Activated CD8-positive, alpha-beta T cell treated with anti-CD3 and anti-CD28 coated beads for 36 hours (primary cell): Measurements from ENCODE around the gene CCDC137. TPM values are rescaled to one million over a fixed set of nuclear protein-coding genes. Genes with fewer than 3 reads are reported as not detected.

Source experiments
- ATAC-seq: fragments of 200-7000 bp; cut with Tn5 transposase; one replicate; pipeline ENCODE4 v1.10.0; 2021; ENCODE audit warnings: mild to moderate bottlenecking, moderate library complexity
- CTCF ChIA-PET: fragments of 350-600 bp; sonication (Branson Sonifier 250); formaldehyde crosslinking; loops from one replicate; lab custom pipeline; 2021; ENCODE audit warnings: antibody characterized with exemption; lab: Charles Lee
- POLR2A ChIA-PET: fragments of 350-600 bp; sonication (Branson Sonifier 250); formaldehyde crosslinking; loops from one replicate; lab custom pipeline; 2021; ENCODE audit warnings: antibody characterized with exemption; lab: Charles Lee
- DNase-seq: peaks from one replicate; pipeline ENCODE4 v3.0.0-alpha.2; 2020
- H3K27ac Mint-ChIP-seq: one replicate; pipeline ENCODE4 v1.8.0; 2021; ENCODE audit warnings: mild to moderate bottlenecking, mixed read lengths
- H3K27me3 Mint-ChIP-seq: one replicate; pipeline ENCODE4 v1.8.0; 2021; ENCODE audit warnings: mixed read lengths
- H3K36me3 Mint-ChIP-seq: one replicate; pipeline ENCODE4 v1.8.0; 2021; ENCODE audit warnings: low read depth, mixed read lengths
- H3K4me1 Mint-ChIP-seq: one replicate; pipeline ENCODE4 v1.8.0; 2021; ENCODE audit warnings: low read depth, mixed read lengths
- H3K4me3 Mint-ChIP-seq: one replicate; pipeline ENCODE4 v1.8.0; 2021; ENCODE audit warnings: mild to moderate bottlenecking, moderate library complexity, mixed read lengths
- H3K9me3 Mint-ChIP-seq: one replicate; pipeline ENCODE4 v1.8.0; 2021; ENCODE audit warnings: mixed read lengths
- intact Hi-C: fragments of 100-400 bp; cut with micrococcal nuclease; formaldehyde crosslinking; loops from one replicate; pipeline ENCODE4 v1.10.0; 2022
- total RNA-seq, 2 experiments: library from RNA; stranded (reverse); gene quantifications; one replicate each; pipeline ENCODE4 v1.2.3, GENCODE V29; 2021
- TF ChIP-seq, protein P1 (sequence below): fragments of 200-600 bp; IDR thresholded peaks from one replicate; pipeline ENCODE4 v1.8.0; 2022; ENCODE audit warnings: antibody characterized with exemption, mild to moderate bottlenecking

The CCDC137 gene
- total RNA-seq, 2 experiments from 2014 or later: 34.1 to 37.2 TPM

DNA sequence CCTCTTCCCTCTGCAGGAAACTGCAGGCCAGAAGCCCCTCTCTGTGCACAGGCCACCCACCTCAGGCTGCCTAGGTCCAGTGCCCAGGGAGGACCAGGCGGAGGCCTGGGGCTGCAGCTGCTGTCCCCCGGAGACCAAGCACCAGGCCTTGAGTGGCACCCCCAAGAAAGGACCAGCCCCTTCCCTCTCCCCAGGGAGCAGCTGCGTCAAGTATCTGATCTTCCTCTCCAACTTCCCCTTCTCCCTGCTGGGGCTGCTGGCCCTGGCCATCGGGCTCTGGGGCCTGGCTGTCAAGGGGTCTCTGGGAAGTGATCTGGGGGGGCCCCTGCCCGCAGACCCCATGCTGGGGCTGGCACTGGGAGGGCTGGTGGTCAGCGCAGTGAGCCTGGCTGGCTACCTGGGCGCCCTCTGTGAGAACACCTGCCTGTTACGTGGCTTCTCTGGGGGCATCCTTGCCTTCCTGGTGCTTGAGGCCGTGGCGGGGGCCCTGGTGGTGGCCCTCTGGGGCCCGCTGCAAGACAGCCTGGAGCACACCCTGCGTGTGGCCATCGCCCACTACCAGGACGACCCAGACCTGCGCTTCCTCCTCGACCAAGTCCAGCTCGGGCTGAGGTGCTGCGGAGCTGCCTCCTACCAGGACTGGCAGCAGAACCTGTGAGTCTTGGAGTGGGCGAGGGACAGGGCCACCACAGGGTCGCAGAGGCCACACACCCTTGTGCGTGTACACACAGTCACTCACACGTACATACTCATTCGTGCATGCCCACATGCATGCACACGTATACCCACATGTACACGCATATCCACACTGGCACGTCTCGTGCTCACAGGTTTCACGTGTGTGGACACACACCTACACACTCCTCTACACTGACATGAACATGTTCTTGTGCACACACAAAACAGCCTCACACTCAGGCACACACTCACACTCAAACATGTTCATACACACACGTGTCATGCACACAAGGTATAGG, 21.3 kb upstream of the CCDC137 start:
- peaks cover 2% of the 10 kb centered on the region for H3K36me3 Mint-ChIP-seq
- ChIA-PET CTCF (no interaction called here), POLR2A (interaction anchor here (1.0 to 1.4 kb wide), 3 partner anchors 9 to 20 kb away, joined by 3 to 5 read pairs (median 3); no protein-coding TSS in a partner anchor)
- no peaks in the 10 kb centered on the region for H3K4me1 Mint-ChIP-seq
- no peaks in the 10 kb centered on the region for H3K9me3 Mint-ChIP-seq
- TF ChIP-seq, protein P1, sequence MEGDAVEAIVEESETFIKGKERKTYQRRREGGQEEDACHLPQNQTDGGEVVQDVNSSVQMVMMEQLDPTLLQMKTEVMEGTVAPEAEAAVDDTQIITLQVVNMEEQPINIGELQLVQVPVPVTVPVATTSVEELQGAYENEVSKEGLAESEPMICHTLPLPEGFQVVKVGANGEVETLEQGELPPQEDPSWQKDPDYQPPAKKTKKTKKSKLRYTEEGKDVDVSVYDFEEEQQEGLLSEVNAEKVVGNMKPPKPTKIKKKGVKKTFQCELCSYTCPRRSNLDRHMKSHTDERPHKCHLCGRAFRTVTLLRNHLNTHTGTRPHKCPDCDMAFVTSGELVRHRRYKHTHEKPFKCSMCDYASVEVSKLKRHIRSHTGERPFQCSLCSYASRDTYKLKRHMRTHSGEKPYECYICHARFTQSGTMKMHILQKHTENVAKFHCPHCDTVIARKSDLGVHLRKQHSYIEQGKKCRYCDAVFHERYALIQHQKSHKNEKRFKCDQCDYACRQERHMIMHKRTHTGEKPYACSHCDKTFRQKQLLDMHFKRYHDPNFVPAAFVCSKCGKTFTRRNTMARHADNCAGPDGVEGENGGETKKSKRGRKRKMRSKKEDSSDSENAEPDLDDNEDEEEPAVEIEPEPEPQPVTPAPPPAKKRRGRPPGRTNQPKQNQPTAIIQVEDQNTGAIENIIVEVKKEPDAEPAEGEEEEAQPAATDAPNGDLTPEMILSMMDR: no peak
- peaks cover 15% of the 10 kb centered on the region for H3K27me3 Mint-ChIP-seq
- no peak overlapping the region for H3K27ac Mint-ChIP-seq
- intact Hi-C loops: no loop called here
- DNase-seq (no peak), ATAC-seq (no peak)
- no peak overlapping the region for H3K4me3 Mint-ChIP-seq

DNA sequence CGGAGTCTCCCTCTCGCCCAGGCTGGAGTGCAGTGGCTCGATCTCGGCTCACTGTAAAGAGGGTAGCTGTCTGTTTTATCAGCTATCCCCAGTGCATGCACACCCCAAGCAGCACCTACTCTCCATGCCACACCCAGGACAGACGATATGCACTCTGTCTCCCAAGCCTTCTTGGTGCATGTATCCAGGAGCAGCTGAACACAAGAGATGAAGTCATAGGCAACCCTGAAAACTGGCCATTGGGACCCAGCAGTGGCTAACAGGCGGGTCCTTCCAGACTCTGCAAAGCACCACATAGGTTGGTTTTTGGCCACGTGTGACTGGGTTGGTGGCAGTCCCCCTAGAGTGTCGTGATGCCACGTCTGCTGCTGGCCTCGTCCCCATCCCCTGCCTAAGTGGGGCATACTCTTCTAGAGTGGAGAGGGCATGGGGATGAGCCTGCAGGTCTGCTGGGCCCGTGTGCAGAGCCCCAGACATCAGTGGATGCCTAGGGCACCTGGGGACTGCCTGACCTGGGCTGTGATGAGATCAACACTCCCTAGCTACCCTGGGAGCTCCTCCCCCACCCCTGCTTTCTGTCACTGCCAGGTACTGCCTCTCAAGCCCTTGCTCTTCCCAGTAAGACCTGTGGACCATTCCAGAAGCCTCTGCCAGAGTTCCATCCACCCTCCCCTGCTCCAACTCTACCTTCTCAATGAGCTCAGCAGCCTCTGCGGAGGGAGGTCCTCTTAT, 19.5 kb upstream of the CCDC137 start:
- POLR2A ChIA-PET: interaction anchor here (0.9 to 1.2 kb wide), 3 partner anchors 10 to 19 kb away, joined by 3 to 6 read pairs (median 3); partner anchors contain the start of genes NPLOC4 and TSPAN10
- CTCF ChIA-PET: no interaction called here
- TF ChIP-seq, protein P1: no peak

DNA sequence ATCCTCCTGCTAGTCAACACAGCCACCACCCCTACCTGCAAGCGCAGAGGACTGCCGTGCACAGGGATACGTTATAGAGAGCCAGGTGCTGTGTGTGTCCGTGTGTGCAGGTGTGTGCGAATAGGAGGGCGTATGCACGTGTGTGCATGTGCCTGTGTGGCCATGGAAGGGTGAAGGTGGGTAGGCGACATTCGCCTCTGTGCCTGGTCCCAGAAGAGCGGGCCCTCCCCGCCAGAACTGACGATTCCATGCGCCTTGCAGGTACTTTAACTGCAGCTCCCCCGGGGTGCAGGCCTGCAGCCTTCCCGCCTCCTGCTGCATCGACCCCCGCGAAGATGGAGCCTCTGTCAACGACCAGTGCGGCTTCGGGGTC, 18.9 kb upstream of the CCDC137 start:
- H3K4me3 Mint-ChIP-seq: no peak overlapping the region
- DNase-seq (no peak), ATAC-seq (no peak)
- intact Hi-C loops: no loop called here
- ChIA-PET CTCF (no interaction called here), POLR2A (interaction anchor here (1.2 kb wide), 1 partner anchor 18 kb away, joined by 3 read pairs; no protein-coding TSS in a partner anchor)
- H3K9me3 Mint-ChIP-seq: no peaks in the 10 kb centered on the region
- H3K36me3 Mint-ChIP-seq: peaks cover 2% of the 10 kb centered on the region
- H3K27ac Mint-ChIP-seq: no peak overlapping the region
- H3K27me3 Mint-ChIP-seq: peaks cover 17% of the 10 kb centered on the region
- TF ChIP-seq, protein P1: no peak
- H3K4me1 Mint-ChIP-seq: no peaks in the 10 kb centered on the region

More for the DNA sequence above, 19.5 kb upstream of the CCDC137 start:
- Mint-ChIP-seq H3K27me3 (peaks cover 17% of the 10 kb centered on the region), H3K9me3 (no peaks in the 10 kb centered on the region), H3K4me1 (no peaks in the 10 kb centered on the region), H3K36me3 (peaks cover 2% of the 10 kb centered on the region), H3K27ac (no peak overlapping the region), H3K4me3 (no peak overlapping the region)
- intact Hi-C loops: no loop called here
- no peak for ATAC-seq
- DNase-seq: no peak

DNA sequence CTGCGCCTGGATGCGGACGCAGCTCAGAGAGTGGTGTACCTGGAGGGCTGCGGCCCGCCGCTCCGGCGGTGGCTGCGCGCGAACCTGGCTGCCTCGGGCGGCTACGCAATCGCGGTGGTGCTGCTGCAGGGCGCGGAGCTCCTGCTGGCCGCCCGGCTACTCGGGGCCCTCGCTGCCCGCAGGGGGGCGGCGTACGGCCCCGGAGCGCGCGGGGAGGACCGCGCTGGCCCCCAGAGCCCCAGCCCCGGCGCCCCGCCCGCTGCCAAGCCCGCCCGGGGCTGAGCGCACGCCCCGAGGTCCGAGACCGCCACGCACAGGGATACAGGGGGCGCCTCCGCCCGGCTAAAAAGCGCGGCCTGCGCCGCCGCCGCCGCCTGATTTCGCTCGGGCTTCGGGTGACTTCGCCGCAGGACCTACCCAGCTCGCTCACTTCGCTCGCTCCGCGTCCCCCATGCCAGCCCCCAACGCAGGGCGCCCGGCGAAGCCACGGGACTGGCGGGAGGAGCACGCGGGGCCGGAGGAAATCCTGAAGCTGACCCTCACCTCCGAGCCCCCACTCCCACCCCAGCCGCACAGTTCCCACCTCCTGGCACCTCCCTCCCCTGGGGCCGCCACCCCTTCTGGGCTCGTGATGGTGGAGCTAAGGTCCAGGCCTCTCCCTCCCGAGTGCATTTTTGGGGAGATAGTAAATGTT, 18.4 kb upstream of the CCDC137 start:
- CTCF ChIA-PET: no interaction called here
- Mint-ChIP-seq H3K27me3 (peaks cover 17% of the 10 kb centered on the region), H3K36me3 (peaks cover 2% of the 10 kb centered on the region), H3K27ac (no peak overlapping the region), H3K9me3 (no peaks in the 10 kb centered on the region), H3K4me1 (peaks cover 2% of the 10 kb centered on the region), H3K4me3 (no peak overlapping the region)
- no peak for DNase-seq
- TF ChIP-seq, protein P1: no peak
- intact Hi-C loops: no loop called here
- POLR2A ChIA-PET: no interaction called here
- ATAC-seq: no peak
